GM18870 (cell line): ENCODE data around the gene ZNHIT3.
"Not testable (repeated sequence)": the region's sequence is repeated elsewhere in the genome, so short reads cannot be mapped to it uniquely, and the experiment has no call there.

Experiments
- ATAC-seq: cut with Tn5 transposase; IDR thresholded peaks from one replicate; pipeline ENCODE4 v1.9.1; 2021; ENCODE audit warnings: moderate library complexity; ENCODE audit not compliant: unreplicated experiment

Gene ZNHIT3

DNA sequence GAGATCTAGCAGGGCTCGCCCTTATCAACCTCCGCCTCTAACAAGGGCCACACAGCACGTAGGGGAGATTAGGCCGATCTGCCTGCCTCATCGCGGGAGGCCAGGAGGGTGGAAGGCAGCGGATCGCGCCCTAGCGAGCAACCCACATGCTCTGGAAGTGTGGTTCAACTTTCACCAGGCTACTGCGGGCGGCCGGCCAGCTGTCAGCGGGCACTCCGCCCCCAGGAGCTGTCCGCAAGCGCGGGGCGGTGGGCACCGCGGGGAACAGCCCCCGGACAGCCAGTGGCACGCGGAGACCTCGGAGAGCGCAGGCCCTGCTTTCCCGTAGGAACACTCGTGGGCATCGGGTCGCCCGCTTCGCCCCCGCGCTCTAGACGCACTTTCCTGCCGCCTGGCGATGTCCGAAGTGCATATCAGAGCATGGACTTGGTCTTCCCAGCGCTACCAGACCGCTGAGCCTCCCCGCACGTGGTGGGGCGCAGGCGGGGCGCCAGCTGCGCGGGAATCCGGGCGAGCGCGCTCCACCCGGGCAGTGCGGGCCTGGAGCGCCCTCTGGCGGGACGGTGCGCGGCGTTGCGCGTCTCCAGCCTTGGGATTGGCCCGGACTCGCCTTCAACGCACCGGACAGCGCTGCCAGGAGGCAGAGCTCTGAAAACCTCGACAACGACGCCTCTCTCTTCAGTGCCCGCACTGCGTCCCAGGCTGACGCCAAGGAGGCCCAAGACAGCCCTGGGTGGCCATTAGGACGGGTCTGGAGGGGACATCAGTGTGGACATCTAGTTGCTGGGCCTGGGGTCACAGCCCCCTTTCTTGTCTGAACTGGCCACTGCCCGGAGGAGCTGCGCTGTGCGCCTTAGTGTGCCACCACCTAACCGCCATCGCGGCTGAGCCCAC lies 3.6 kb upstream of the ZNHIT3 start:
- ATAC-seq: no peak

DNA sequence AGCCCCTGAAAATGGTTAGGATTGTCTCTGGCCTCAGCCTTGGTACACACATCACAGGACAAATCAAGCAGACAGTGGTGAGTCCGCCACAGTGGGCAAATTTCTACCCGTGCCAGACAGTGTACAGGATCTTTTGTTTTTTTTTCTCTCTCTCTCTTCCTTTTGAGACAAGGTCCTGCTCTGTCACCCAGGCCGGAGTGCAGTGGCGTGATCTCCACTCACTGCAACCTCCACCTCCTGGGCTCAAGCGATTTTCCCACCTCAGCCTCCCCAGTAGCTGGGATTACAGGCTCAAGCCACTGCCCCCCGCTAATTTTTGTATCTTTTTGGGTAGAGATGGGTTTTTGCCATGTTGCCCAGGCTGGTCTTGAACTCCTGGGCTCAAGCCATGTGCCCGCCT lies 2.5 kb upstream of the ZNHIT3 start:
- not testable (repeated sequence) for ATAC-seq

DNA sequence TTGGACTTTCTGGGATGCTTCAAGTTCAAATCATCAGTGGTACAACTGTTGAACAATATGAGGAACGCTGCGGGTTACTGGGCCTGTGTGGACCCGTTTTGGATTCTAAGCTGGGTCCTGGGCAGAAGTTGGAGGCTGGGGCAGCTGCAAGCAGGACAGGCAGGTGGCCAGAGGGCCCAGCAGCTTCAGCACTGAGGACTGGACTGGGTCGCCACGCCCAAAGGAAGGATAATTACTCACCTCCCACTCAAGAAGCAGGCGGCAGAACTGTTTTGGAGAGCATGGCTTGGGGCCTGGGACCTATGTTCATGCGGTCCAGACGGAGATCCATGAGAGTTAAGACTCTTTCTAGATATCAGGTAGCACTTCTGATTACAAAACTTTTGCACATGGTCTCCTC lies 1.5 kb upstream of the ZNHIT3 start:
- no peak for ATAC-seq

DNA sequence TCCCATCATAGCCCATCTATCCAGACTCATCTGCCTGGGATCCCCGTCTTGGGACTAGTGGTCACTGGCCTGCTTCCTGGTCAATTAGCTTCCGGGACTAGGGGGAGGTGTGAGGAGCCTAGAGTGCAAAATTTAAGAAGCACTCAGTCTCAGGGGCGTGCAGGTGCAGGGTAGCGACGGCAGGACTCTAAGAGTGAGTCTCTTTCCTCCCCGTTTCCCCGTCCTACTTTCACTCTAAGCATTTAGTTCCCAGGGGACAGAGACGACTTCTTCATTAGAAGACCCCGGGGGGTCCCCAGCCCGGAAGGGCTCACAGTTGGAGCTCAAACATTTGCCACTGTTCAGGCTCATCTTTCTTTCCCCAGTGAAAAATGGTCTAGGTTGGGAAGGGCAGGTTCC lies 677 bp upstream of the ZNHIT3 start:
- no peak for ATAC-seq

DNA sequence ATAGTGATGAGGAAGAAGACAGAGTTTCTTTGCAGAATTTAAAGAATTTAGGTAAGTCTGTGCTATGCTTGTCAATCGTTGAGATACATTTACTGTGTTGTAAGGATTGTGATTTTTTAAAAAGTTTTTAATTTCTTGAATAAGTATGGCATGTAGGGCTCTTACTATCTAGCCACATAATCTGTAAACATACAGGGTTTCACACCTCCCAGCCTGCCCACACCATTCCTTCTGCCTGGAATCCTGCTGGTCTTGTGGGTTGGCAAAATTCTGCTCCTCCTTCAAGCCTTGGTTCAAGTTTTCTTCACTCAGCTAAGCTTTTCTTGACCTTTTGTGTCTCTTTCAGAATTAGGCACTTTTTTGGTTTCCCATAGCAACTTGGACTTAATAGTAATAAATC lies 7.5 kb downstream of the ZNHIT3 start:
- no peak for ATAC-seq

DNA sequence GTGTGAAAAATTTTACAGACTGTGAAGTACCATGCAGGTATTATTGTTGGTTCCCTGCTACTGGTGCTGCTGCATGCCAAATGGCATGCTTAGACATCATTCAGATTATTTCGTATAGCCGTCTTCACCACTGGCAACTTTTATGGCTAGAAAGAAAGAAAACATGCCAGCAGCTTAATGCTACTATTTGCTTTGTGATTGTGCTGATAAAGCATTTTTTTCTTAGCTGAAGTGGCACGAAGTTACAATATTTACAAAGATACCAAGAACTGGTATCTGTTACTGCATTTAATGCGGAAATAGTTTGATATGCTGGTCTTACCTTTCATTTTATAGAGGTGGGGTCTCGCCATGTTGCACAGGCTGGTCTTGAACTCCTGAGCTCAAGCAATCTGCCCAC lies 8.2 kb downstream of the ZNHIT3 start:
- no peak for ATAC-seq

DNA sequence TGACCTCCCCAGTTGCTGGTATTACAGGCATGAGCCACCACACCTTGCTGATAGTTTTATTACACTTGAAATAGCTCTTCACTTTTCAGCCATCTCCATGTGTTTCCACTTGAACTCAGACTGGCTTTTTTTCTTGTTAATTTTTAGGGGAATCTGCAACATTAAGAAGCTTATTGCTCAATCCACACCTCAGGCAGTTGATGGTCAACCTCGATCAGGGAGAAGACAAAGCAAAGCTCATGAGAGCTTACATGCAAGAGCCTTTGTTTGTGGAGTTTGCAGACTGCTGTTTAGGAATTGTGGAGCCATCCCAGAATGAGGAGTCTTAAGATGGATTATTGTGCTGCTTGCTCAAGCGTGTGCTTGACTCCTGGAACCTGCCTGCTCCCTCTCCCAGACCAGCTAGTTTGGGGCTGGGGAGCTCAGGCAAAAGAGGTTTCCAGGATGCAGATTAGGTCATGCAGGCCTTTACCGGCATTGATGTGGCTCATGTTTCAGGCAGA lies 8.6 kb downstream of the ZNHIT3 start:
- no peak for ATAC-seq

DNA sequence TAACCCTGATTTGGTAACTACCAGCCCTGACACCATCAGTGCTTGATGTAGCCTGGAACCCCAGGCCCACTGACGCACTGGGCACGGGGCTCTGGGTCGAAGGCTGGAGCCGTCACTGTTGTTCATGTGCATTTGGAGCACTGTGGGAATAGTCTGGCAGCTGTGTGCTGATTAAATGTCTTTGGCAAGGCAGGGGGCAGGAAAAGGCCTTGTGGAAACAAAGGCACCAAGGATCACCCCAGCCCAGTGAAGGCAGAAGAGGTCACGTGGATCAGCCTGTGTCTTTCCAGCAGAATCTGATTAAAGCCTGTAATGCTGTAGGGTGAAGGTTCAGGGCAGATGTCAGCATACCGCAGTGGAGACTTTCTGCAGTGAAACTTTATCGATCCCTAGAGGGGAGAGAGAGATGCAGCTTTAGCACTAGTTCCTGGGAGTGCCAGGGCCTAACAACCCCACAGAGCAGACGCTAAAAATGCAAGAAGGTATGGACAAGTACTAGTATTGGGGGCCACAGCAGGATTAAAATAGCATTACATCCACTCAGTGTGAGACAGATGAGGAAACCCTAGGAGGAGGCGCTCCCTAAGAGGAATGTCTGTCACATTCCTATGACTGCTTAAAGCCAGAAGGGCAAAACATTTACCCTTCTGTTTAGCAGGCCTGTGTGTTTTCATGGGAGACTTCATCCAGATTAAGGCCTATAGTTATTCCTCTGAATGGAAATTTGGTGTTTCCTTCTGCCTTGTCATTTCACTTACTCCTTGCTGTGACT lies 9.7 kb downstream of the ZNHIT3 start:
- ATAC-seq: no peak

DNA sequence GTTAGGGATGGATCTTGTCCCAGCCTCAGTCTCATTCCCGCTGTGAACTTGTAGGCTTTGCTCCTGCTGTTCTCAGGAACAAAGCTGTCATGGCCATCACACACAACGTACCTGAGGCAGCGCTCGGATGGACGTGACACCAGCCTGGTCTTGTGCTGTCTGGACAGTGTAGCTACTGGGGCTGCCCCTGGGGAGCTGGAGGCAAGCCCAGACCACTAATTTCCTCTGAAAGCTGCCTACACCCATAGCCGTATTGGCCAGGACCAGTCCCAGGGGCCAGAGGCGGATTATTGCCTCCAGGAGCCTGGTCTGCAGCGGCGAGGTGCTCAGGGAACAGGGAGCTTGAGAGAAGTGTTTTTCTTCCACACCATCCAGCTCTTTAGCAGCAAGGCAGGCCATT lies 11.7 kb downstream of the ZNHIT3 start:
- no peak for ATAC-seq

DNA sequence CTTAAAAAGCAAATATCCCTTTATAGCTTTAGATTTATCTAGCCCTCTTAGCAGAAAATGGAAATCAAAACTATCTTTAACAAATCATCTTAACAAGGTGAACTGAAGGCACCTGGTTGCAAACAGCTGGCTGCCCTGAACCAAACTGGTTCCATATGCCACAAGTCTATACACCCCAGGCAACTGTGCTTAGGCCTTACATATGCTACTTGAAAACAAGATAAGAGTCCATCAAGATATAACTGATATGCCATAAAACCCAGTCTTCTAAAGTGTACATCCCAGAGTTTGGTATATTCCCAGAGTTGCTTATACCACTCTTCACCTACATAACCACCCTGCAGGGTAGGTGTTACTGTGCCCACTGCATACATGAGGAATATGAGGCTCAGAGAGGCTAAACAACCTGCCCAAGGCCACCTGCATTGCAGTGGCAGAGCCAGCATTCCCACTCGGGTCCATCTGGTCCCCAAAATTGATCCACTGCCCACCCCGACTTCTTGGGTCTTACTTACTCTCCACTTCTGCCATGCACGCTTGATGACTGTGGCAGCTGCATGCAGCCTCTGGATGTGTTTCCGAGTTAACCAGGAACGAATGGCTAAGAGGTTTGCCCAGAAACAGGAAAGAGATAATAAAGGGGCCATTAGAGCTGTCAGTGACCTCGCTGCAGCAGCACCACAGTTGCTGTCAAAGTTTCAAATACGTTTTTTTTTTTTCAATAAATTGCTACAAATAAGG lies 12.2 kb downstream of the ZNHIT3 start:
- ATAC-seq: no peak

DNA sequence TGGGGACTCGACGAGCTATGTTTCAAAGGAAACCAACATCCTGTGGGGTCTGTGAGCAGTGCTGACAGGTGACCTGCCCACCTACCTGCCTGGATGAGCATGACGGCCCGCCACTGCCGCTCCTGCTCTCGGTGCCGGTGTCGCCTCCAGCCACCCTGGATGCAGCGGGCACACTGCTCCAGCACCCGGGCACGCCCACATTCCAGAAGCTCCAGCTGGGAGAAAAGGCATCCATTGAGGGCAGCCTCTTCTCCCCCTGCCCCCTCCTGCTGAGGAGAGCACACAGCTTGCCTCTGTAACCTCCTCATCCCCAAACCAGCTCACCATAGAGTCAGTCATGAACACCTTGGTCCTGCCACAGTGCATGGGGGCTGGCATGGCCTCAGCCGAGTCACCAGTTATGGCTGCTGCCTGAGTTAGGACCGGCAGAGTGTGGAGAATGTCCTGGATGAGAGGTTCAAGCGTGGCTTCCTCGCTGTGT lies 14.3 kb downstream of the ZNHIT3 start:
- no peak for ATAC-seq

DNA sequence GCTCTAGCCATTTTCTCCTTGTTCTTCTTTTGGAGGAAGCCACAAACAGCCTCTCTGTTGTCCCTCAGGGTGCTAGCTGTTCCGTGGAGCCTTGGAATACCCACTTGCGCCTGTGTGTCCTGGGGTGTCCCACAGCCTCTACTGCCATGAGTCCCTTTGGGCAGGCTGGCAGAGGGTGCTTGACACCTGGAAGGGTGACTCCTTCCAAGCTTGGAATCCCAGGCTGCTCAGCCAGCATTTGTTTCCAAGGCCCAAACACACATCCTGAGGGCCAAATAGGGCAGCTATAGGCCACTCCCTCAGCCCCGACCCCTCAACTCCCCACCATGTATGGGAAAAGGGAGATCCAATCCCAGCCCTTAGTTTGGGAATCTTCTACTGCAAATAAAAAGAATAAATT lies 14.9 kb downstream of the ZNHIT3 start:
- no peak for ATAC-seq

DNA sequence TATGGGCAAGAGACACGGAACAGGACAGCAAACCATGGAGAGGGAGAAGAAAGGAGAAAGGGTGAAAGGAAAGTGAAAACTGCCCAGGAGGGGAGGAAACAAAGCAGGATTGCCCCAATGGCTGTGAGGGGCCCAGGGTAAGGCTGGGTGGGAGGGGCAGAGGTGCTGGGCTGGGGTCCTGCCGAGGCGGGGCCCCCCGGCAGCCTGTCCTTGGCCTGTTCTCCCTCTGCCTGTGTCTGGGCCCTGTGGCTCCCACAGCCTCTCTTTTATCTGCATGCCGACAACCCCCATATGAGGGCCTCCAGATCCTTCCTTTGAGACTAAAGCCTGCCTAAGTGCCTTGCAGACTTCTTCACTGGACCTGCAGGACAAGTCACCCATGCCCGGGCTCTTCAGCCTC lies 15.5 kb downstream of the ZNHIT3 start:
- no peak for ATAC-seq

DNA sequence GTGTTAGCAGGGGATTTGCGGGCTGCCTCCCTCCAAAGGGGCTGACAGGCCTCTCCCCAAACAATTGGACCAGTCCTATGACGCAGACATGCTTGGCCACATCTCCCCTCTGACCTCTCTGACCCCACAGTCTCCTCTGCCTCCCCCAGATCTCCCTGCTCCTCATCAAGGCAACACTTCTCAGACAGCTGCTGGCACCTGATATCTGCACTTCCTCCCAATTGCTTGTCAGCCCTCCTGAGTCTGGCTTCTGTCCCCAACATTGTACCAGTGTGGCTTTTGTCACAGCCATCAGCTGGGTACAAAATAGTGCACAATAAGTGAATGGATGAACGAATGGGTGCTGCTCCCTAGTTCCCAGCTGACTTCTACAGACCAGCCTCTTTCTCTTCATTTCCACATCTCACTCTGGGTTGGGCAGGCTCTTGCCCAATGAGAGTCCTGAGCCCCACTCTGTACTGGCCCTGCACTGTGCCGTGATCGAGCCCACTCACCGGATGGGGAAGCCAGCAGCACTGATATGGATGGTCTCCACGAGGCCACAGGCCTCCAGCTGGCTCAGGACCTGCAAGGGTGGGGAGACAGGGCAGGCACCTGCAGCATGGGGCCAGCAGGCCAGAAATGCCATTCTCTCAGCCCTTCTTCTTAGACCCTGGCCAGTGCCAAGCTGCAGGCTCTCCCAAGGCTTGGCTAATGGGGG lies 17.1 kb downstream of the ZNHIT3 start:
- ATAC-seq: no peak

DNA sequence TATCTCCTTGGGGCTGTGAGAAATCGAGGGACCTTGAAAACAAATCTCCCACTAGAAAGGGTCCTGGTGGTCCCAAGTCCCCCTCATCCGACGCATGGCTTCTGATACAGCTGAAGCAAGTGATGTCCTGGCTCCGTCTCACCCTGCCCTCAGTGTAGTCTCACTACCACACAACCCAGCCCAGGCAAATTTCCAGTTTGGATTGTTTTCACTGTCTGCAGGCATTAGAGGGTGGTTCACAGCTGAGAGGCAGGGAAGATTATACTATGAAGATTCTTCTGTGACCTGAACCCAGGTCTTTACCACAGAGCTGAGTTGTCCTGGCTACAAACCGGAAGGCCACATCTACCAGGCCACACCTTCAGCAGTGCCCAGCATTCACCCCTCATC lies 17.7 kb downstream of the ZNHIT3 start:
- no peak for ATAC-seq

DNA sequence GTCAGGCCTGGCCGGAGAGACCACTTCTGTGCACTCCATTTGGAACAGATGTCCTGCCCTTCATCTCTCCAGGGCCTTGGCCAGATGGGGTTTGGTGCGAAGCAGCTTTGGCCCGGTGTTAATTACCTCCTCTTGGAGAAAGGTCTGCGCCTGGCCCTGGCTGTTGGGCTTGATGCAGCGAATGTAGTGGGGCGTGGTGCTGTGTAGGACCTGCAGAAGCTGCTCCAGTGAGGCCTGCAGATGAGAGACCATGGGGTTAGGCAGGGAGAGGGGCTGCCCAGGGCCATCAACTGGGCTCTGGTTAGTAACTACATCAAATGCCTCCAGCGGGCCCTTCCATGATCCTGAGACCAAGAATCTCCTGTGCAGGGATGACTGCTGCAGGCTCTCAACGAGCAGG lies 18.7 kb downstream of the ZNHIT3 start:
- no peak for ATAC-seq

DNA sequence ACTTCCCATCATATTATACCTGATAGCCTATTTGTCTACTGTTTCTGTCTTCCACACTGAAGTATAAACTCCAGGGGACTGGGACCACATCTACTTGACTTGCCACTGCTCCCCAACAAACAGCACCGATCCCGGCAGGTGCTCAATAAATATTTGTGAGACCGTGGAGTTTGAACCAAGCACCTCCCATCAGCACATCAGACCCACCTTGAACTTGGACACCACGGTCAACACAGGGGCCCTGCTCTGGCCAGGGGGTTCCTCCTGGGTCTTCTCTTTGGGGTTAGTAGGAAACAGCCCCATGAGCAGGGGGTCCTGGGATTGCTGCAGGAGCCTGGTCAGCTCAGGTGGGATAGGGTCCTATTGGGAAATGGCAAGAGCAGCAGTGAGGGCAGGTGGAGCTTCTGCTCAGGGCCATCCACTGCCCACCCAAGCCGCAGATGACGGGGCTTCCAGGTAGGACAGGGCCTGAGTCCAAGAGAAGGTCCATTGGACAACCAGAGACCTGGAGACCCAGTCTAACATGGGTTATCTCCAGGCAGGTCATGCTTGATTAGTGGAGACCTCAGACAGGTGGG lies 19.9 kb downstream of the ZNHIT3 start:
- ATAC-seq: no peak

DNA sequence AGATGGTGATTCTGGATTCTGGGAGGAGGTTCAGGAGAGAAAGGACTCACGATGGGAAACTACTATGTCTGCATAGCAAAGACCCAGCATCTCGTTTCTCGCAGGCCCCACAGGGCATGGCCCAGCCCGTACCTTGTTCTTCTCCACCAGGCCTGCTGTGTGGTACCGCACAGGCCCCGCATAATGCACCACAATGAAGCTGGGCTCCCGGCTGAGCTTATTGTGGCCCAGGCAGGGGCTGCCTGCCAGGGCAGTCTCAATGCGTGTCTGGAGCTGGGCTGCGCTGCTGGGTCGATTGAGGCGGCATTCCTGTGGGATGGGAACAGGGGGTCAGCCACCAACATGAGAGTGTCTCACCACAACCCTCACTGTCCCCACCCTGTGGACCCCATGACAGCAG lies 20.4 kb downstream of the ZNHIT3 start:
- no peak for ATAC-seq

DNA sequence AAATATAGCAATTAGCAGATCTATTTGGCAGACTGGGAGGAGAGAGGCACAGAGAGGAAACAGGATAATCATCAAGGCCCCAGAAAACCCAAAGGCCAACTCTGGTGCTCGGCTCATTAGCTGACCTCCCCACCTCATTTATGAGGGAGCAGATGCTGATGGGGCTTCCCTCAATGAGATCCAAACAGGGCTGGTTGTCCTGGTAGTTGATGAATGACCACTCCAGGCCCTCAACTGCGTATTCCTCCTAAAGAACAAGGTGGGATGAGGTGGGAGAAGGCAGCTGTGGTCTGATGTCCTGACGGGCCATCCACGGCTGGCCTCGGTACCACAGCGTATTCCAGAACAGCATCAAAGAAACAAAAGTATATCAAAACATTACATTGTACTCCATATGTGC lies 20.8 kb downstream of the ZNHIT3 start:
- no peak for ATAC-seq

DNA sequence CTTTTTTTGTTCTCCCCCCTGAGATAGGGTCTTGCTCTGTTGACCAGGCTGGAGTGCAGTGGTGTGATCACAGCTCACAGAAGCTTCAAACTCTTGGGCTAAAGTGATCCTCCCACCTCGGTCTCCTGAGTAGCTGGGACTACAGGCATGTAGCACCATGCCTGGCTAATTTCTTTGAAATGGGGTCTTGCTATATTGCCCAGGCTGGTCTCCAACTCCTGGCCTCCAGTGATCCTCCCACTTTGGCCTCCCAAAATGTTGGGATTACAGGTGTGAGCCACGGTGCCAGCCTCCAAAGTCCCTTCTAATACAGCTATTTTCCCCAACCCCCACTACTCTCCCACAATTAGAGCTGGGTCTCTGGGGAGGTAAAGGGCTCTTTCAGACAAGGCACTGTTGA lies 22.0 kb downstream of the ZNHIT3 start:
- ATAC-seq: not testable (repeated sequence)
